T47D (cell line): ENCODE data around the gene C13orf42.

Experiments used
- DNase-seq, 2 experiments: peaks; one replicate each; pipeline versions ENCODE4 v3.0.0 to v3.0.0-alpha.2; 2011 to 2012; ENCODE audit warnings: low read depth in 1 of 2, low spot score in 1 of 2
- JUND ChIP-seq: IDR thresholded peaks from 2 replicates; pipeline ENCODE4 v1.6.1; 2012; ENCODE audit warnings: low read depth
- in situ Hi-C: cut with HindIII; loops from 2 replicates; pipeline ENCODE4 v1.10.0; 2016; ENCODE audit warnings: low sequenced_read_pairs, low pct_unique_long_range_greater_than_20kb

The C13orf42 gene

DNA sequence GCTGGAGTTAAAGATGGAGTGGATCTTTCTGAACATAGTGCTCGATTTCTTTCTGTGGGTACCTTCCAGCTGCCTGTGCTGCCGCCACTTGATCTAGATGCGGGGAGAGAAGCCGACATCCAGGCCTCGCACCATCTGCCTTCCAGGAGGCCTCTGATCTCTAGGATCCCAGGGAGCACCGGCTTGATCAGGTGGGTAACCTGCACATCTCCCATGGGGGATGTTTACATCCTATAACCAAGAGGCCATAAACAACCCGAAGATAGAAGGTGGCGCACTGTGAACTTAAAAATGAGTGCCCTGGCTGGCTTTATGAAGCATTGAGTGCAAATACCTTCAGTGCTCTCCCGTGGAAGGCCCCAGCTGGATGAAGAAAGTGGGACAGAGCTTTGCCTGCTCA is at the start of gene C13orf42:
C13orf42 (minus strand) TSS at position 101 of the 400 bp plus-strand sequence; CDS start at position 36, 65 bp downstream.
- no peak for TF ChIP-seq JUND
- in situ Hi-C loops = no loop called here
- no peak for DNase-seq

DNA sequence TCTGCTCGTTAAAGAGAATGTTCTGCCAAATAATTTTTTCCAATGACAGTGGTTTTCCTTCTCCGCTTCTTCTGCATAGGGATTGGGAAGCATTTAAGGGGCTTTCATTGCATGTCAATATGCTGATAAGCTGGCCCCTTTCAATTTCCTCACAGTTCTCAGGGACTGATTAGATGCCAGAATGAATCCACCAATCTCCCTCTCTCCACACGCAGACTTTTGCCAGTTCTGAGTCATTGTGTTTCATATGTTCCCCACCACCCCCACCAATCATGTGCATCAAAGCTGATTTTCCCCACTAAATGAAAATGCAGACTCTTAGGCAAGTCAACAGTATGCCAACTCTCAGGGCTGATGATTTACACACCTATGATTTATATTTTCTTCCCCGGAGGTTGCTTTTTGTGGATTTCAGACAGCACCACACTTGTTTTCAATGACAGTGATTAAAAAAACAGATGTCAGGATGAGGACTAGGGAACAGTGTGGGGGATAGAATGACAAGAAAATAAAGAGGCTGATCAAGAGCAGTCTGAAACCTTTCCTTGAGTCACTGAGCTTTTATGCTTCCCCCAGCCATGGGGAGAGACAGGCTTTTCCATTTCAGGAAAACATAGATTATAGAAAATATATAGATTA is 47.9 kb upstream of the C13orf42 start:
- in situ Hi-C loops = no loop called here
- no peak for TF ChIP-seq JUND
- DNase-seq = no peak

DNA sequence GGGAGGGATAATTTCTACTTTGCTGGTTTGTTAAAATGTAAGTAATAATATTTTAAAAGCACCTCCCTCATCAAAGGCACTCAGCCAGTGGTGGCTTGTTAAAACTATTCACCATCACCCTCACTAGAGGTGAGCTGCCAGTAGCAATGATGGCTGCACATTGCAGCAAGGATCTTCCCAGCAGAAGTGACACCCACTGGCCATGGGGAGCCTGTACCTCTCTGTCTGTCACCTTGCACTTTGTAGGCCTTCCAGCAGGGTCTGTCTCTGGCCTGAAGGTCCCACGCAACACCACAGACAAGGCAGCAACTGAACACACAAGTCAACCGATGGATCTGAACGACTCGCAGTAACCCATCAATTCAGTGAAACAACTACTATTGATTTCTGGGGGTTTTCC is 47.3 kb upstream of the C13orf42 start:
- TF ChIP-seq JUND = no peak
- in situ Hi-C loops = no loop called here
- DNase-seq = peak in 1 of 2 experiments; percentile 6

DNA sequence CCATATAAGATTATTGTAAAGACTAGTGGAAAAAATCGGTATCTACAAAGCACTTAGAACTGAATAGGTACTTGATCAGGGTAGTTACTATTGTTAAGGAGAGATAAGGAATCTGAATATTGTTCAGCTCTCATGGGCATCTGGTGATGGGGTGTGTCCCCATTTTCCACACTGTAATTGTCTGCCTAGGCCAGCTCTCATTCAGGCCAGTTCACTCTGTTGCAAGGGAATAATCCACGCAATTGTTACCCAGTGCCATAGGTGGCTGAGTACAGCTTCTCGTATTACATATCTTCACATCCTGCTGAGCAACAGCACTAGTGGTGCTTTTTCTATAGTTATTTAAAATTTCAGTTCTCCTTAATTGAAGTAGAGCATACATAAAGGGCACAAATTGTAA is 45.6 kb upstream of the C13orf42 start:
- DNase-seq = no peak
- TF ChIP-seq JUND = no peak
- in situ Hi-C loops = no loop called here

DNA sequence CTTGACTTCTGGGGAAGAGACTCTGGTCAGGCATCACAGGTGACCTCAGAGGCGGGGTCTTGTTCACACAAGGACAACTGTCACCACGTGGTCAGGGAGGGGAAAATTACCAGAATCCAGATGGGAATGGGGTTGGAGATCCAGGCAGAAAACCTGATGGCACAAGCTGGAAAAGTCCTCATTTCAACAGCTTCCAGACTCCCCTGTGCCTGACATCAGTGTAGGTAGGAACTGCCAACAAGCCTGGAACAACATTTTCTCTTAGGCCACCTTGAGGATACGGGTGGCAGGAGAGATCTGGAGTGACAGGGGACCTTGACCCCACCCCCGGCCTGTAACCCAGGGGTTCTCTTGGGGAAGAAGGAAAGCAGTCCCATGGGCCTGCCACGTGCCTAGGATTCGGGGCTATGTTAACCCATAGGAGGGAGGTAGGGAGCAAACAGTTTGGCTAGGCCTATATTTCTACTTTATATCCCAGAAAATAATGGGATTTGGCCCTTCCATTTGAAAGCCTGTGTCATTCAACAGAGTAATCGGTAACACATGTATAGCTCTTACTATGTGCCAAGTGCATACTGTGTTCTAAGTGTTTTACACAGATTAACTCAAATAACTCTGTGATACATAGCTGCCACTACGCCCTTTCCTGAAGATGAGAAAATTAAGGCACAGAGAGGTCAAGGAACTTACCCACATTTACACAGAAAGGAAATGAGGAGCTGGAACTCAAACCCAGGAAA is 44.9 kb upstream of the C13orf42 start:
- in situ Hi-C loops = no loop called here
- no peak for TF ChIP-seq JUND
- no peak for DNase-seq

DNA sequence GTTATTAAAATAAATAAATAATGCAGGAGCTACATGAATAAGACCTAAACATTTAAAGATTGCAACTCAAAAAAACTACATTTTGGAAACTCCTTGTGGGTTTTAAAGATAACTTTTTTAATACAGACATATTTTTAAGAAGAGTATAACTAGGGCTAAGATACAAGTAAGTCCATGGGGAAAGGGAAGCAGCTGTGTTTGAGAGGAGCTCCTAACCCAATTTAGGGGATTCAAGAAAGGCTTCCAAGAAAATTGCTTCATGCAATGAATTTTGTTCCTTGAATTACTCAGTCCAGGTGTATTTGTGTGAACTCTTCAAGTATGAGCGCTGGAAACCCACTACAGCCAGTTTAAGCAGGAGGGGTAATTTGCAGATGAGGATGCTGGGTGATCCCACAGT is 44.1 kb upstream of the C13orf42 start:
- no peak for DNase-seq
- in situ Hi-C loops = no loop called here

DNA sequence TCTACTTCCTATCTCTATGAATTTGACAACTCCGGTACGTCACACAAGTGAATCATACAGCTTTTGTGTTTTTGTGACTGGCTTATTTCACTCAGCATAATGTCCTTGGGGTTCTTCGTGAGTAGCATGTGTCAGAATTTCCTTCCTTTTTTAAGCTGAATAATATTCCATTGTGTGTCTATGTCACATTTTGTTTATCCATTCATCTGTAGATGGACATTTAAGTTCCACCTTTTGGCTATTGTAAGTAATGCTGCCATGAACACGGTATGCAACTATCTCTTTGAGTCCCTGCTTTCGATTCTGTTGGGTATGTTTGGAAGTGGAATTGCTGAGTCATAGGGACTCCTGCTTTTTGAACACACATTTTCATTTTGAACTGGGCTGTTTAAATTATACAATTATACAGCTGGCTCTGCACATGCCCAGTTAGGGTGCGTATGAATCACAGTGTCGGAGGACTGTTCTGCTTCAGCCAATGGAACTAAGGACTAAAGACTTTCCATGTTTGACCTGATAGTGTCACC is 43.0 kb upstream of the C13orf42 start:
- no peak for DNase-seq
- in situ Hi-C loops = no loop called here
- no peak for TF ChIP-seq JUND

More for the DNA sequence above, 44.1 kb upstream of the C13orf42 start:
- no peak for TF ChIP-seq JUND

DNA sequence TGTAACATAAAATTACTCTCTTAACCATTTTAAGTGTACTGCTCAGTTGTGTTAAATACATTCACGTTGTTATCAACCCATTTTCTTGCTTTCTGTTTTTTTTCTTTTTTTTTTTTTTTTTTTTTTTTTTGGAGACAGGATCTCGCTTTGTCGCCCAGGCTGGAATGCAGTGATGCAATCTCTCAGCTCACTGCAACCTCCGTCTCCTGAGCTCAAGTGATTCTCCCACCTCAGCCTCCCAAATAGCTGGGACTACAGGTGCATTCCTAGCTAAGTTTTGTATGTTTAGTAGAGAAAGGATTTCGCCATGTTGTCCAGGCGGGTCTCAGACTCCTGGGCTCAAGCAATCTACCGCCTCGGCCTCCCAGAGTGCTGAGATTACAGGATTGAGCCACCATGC is 42.5 kb upstream of the C13orf42 start:
- no peak for DNase-seq
- in situ Hi-C loops = no loop called here
- no peak for TF ChIP-seq JUND

DNA sequence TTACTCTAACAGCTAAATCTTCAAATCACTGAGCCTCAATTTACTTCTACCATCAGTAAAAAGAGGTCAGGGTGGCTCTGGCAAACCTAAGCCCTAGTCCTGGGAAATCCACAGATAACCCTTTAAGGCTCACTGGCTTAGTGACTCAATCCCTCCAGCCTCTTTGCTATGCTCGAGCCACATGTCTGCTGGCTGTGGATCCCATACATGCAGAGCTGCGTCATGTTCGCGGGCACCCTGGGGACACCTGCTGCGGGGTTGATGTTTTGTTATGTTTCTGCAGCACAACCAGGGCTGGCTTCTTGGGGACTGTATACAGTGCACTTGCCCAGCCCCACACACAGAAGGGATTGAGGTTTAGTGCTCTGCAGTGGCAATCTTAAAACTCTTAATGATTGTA is 41.6 kb upstream of the C13orf42 start:
- DNase-seq = no peak
- TF ChIP-seq JUND = no peak
- in situ Hi-C loops = no loop called here

DNA sequence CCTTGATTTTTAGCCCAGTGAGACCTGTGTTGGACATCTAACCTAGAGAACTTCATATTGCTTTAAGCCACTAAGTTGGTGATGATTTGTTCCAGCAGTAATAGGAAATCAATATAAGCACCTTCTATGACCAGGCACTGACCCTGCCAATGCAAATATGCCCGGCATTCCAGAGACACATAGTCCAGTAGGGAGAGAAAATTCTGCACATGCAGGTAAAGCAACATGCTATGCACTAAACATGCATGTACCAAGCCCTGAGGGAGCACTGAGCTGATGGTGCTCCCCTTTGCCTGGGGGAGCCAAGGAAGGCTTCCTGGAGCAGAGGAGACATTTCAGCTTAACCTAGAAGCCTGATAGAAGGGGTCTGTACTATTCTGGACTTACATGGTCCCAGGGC is 40.4 kb upstream of the C13orf42 start:
- TF ChIP-seq JUND = no peak
- in situ Hi-C loops = no loop called here
- peak in 1 of 2 experiments; percentile 39 for DNase-seq

DNA sequence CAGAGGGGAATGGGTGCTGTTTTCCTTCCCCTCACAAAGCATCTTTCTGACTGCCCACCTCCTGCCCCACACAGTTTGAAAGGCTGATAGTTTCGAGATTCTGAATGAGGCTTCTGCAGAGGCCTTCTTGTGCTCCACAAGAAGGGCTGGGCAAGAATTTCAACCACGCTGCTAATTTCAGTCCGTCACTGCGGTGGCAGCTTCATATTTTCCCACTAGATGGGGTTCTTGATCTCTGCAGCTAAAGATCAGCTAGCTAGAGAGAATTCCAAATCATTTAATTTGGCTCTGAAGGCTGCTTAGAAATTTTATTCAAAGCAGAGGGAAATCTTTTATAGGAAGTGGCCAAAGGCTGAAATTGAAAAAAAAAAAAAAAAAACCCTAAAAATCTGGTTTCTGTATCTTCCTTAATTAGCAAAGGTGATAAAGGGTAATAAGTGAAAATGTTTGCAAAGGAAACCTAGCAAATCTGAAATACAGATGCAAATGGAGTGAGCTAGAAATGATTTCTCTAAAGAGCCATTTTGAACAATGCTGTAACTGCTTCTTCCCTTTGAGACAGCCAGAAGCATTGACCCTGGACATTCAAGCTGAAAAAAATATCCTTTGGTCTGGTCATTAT is 38.0 kb upstream of the C13orf42 start:
- TF ChIP-seq JUND = no peak
- in situ Hi-C loops = no loop called here
- DNase-seq = peak; percentile 4 to 68

DNA sequence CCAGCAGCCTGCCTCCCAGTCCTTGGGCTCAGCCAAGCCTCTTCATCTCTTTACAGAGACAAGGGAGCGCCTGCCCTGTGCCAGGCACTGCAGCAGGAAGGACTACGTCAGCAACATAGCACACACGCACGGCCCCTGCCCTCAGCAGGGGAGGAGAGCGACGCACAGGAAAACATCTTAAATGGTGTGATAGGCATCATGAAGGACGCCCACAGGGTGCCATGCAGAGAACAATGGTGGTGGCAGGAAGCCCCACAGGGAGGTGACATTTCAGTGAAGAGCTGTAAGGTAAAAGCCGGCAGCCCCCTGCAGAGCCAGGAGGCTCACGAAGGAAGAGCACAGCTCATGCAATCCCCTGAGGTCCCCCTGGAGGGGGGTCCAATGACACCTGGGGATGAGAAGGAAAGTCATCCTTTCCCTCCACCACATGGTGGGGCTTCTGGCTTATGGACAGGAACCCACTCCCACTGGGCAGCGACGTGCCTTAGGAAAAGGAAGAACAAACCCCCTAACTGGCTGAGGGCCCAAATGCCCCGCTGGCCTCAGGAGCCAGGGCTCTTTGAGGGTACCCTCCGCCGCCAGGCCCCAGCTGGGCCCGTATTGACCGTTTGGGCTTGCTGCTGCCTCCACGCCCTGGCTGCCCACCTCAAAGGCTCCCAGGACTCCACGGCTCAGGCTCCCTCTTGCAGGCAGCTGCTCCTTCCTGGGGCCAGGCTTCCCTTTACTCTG is 37.3 kb upstream of the C13orf42 start:
- no peak for TF ChIP-seq JUND
- no peak for DNase-seq
- in situ Hi-C loops = no loop called here
